Osteoblast (primary cell): Measurements from ENCODE around the gene ARFGAP2. TPM values are rescaled to one million over a fixed set of nuclear protein-coding genes. Genes with fewer than 3 reads are reported as not detected.
A peak's percentile ranks its signal among the peaks of the same experiment; 100 is the strongest.

Experiments
- DNase-seq: peaks from one replicate; pipeline ENCODE4 v3.0.0; 2011; ENCODE audit warnings: low spot score, mixed read lengths; ENCODE audit not compliant: insufficient read length; ENCODE audit errors: missing footprints
- H2AFZ ChIP-seq: 2 replicates; pipeline ENCODE4 v1.6.0; 2011; ENCODE audit warnings: mild to moderate bottlenecking, low read length
- H3K27ac ChIP-seq: 2 replicates; pipeline ENCODE4 v1.5.1; 2011; ENCODE audit warnings: mild to moderate bottlenecking, low read depth, low read length, moderate library complexity
- H3K27me3 ChIP-seq: 2 replicates; pipeline ENCODE4 v1.6.0; 2012; ENCODE audit warnings: mild to moderate bottlenecking, control low read depth, inconsistent platforms, low read length, moderate library complexity; ENCODE audit not compliant: insufficient read depth
- H3K36me3 ChIP-seq: 2 replicates; pipeline ENCODE4 v1.5.1; 2011; ENCODE audit warnings: mild to moderate bottlenecking, low read length, control low read depth, moderate library complexity; ENCODE audit not compliant: insufficient read depth
- H3K4me1 ChIP-seq: 2 replicates; pipeline ENCODE4 v1.5.1; 2011; ENCODE audit warnings: mild to moderate bottlenecking, low read length, control low read depth, moderate library complexity; ENCODE audit not compliant: insufficient read depth
- H3K4me2 ChIP-seq: 2 replicates; pipeline ENCODE4 v1.6.0; 2011; ENCODE audit warnings: mild to moderate bottlenecking, low read length; ENCODE audit not compliant: insufficient read depth
- H3K4me3 ChIP-seq: fragments of 200-600 bp; sonication (generic); 3 replicates; pipeline ENCODE4 v1.5.1; 2012; ENCODE audit warnings: mild to moderate bottlenecking, low read length, inconsistent platforms; ENCODE audit not compliant: insufficient read depth
- H3K79me2 ChIP-seq: 2 replicates; pipeline ENCODE4 v1.6.0; 2012; ENCODE audit warnings: mild to moderate bottlenecking, low read length, control low read depth, inconsistent platforms; ENCODE audit not compliant: insufficient read depth
- H3K9me3 ChIP-seq: 2 replicates; pipeline ENCODE4 v1.5.1; 2011; ENCODE audit warnings: low read depth, low read length, control low read depth
- H4K20me1 ChIP-seq: 2 replicates; pipeline ENCODE4 v1.6.0; 2012; ENCODE audit warnings: mild to moderate bottlenecking, low read length, control low read depth; ENCODE audit not compliant: insufficient read depth
- total RNA-seq: library from RNA; depleted of rRNA; stranded (reverse); fragments of >200 nt; gene quantifications from 2 replicates; pipeline ENCODE4 v1.2.3, GENCODE V29; 2012
- TF ChIP-seq, protein P1 (sequence below): IDR thresholded peaks from 2 replicates; pipeline ENCODE4 v1.5.1; 2011; ENCODE audit warnings: mild to moderate bottlenecking, low read depth, low read length, moderate library complexity; ENCODE audit errors: extremely low read depth

The ARFGAP2 gene
- total RNA-seq, 1 donor: 139 TPM

DNA sequence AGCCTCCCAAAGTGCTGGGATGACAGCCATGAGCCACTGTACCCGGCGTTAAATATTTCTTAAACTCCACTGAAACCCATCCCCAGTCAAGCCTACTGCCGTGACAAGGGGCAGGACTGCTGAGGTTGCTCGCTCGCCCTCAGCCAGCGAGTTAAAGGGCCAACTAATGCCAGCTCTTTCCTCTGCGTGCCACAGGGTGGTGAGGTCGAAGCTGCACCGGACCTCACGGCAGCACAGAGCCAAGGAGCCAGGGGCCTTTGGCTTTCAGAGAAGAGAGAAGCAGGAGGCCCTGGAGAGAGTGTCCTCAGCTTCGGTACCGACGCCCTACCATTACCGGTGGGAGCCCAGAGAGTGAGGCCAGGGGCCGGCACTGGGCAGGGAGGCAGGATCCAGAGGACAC is 12.8 kb downstream of the ARFGAP2 start:
- no peaks in the 10 kb centered on the region for H3K9me3 ChIP-seq
- H3K36me3 ChIP-seq: peaks cover 57% of the 10 kb centered on the region
- TF ChIP-seq, protein P1, sequence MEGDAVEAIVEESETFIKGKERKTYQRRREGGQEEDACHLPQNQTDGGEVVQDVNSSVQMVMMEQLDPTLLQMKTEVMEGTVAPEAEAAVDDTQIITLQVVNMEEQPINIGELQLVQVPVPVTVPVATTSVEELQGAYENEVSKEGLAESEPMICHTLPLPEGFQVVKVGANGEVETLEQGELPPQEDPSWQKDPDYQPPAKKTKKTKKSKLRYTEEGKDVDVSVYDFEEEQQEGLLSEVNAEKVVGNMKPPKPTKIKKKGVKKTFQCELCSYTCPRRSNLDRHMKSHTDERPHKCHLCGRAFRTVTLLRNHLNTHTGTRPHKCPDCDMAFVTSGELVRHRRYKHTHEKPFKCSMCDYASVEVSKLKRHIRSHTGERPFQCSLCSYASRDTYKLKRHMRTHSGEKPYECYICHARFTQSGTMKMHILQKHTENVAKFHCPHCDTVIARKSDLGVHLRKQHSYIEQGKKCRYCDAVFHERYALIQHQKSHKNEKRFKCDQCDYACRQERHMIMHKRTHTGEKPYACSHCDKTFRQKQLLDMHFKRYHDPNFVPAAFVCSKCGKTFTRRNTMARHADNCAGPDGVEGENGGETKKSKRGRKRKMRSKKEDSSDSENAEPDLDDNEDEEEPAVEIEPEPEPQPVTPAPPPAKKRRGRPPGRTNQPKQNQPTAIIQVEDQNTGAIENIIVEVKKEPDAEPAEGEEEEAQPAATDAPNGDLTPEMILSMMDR: no peak

GRCh38 chr11:47163193-47163592 is 13.5 kb downstream of the ARFGAP2 start:
- H4K20me1 ChIP-seq: peaks cover 31% of the 10 kb centered on the region
- peaks cover 7% of the 10 kb centered on the region for H3K79me2 ChIP-seq
- no peak for DNase-seq
- peaks cover 7% of the 10 kb centered on the region for H3K4me1 ChIP-seq
- H3K9me3 ChIP-seq: no peaks in the 10 kb centered on the region
- peaks cover 50% of the 10 kb centered on the region for H3K36me3 ChIP-seq
- no peaks in the 10 kb centered on the region for H3K27me3 ChIP-seq
- H3K4me3 ChIP-seq: no peak overlapping the region
- no peak overlapping the region for H2AFZ ChIP-seq
- H3K4me2 ChIP-seq: no peak overlapping the region
- no peak overlapping the region for H3K27ac ChIP-seq
- TF ChIP-seq, protein P1: no peak

More for the DNA sequence above, 12.8 kb downstream of the ARFGAP2 start:
- Histone ChIP-seq H3K4me3 (no peak overlapping the region), H3K27me3 (no peaks in the 10 kb centered on the region), H4K20me1 (peaks cover 31% of the 10 kb centered on the region), H2AFZ (no peak overlapping the region), H3K4me2 (no peak overlapping the region), H3K27ac (no peak overlapping the region), H3K79me2 (peaks cover 12% of the 10 kb centered on the region), H3K4me1 (peaks cover 7% of the 10 kb centered on the region)
- no peak for DNase-seq

DNA sequence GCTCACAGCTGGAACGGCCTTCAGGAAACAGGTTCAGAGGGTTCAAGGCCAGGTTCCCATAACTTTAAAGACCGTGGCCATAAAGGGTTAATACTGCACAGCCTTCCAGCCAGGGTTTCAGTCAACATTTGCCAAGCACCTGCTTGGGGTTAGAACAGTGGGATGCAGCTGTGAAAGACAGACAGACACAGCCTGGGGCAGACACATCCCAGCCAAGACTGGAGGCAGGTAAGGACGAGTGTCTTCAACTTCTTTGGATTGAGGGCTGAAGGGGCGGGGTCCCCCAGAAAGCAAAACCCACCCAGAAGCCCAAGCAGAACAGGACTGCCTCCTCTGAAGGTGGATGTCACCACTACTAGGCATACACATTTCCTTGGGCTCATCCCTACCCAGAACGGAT is 14.3 kb downstream of the ARFGAP2 start:
- H3K27ac ChIP-seq: no peak overlapping the region
- peaks cover under 1% of the 10 kb centered on the region for H3K79me2 ChIP-seq
- H3K4me3 ChIP-seq: no peak overlapping the region
- peaks cover 27% of the 10 kb centered on the region for H4K20me1 ChIP-seq
- peaks cover 7% of the 10 kb centered on the region for H3K4me1 ChIP-seq
- no peaks in the 10 kb centered on the region for H3K27me3 ChIP-seq
- H3K9me3 ChIP-seq: no peaks in the 10 kb centered on the region
- DNase-seq: no peak
- H3K36me3 ChIP-seq: peaks cover 43% of the 10 kb centered on the region
- no peak overlapping the region for H2AFZ ChIP-seq
- no peak overlapping the region for H3K4me2 ChIP-seq
- TF ChIP-seq, protein P1: no peak

DNA sequence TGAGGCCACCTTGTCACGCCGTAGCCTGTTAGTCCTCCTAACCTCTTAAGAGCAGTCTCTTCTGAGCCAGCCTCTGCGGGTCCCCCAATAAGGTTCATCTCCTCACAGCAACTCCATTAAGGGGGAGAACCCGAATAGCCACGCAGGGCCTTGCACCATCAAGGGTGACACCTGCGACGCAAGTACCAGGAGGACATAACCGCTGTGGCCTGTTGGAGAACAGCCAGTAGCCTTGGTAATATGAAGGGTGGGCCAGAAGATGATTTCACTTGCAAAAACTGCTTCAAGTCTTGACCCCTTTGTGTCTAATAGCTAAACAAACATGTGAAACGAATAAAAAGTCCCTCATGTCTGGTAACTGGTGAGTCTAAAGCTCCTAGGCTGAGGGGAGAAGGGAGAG is 14.8 kb downstream of the ARFGAP2 start:
- peak; percentile 79 for DNase-seq
- no peaks in the 10 kb centered on the region for H3K79me2 ChIP-seq
- no peaks in the 10 kb centered on the region for H3K27me3 ChIP-seq
- TF ChIP-seq, protein P1: no peak
- no peak overlapping the region for H3K27ac ChIP-seq
- H3K4me3 ChIP-seq: no peak overlapping the region
- peaks cover 37% of the 10 kb centered on the region for H3K36me3 ChIP-seq
- H2AFZ ChIP-seq: no peak overlapping the region
- H3K4me2 ChIP-seq: no peak overlapping the region
- peaks cover 7% of the 10 kb centered on the region for H3K4me1 ChIP-seq
- H4K20me1 ChIP-seq: peaks cover 27% of the 10 kb centered on the region
- no peaks in the 10 kb centered on the region for H3K9me3 ChIP-seq
